Sciatic nerve (tissue), 2 donors: ENCODE measurements around the gene LY86. TPM values are rescaled to one million over a fixed set of nuclear protein-coding genes. Genes with fewer than 3 reads are reported as not detected.

ENCODE experiments used
- ATAC-seq: fragments of 200-7000 bp; cut with Tn5 transposase; one replicate; pipeline ENCODE4 v1.9.1; 2020; ENCODE audit warnings: mild to moderate bottlenecking, moderate library complexity
- DNase-seq: peaks from one replicate; pipeline ENCODE4 v3.0.0-alpha.2; 2020; ENCODE audit warnings: low spot score
- intact Hi-C: fragments of 100-400 bp; cut with DNase I; formaldehyde crosslinking; loops from one replicate; pipeline ENCODE4 v1.14.2; 2022
- total RNA-seq: library from RNA; stranded (reverse); fragmentation: NEBNext Ultra II Directional; extraction: Animal tissue kit (Norgen Biotek cat#: 25700); gene quantifications from one replicate; pipeline ENCODE4 v1.2.1, GENCODE V29; 2021
- donor health status: DM: no; HTN: no; CAD: no.
- donor health status: DM: no; HTN: no; CAD: no.

LY86 gene
- total RNA-seq, 1 donor from 2014 or later, result 4.1 TPM

- no peak for DNase-seq
- intact Hi-C loops, result no loop called here
- no peak for ATAC-seq
Measured at GRCh38 chr6:6569096-6569810, 19.3 kb upstream of the LY86 start.

GRCh38 chr6:6569811-6570164 lies 18.7 kb upstream of the LY86 start:
- intact Hi-C loops, result no loop called here
- DNase-seq (no peak), ATAC-seq (no peak)

- ATAC-seq (no peak), DNase-seq (no peak)
- intact Hi-C loops, result no loop called here
Measured at GRCh38 chr6:6570929-6571671, 17.4 kb upstream of the LY86 start.

GRCh38 chr6:6575143-6575542 lies 13.4 kb upstream of the LY86 start:
- intact Hi-C loops, result no loop called here
- DNase-seq (no peak), ATAC-seq (no peak)

GRCh38 chr6:6577735-6578134 lies 10.8 kb upstream of the LY86 start:
- ATAC-seq (no peak), DNase-seq (no peak)
- intact Hi-C loops, result no loop called here

GRCh38 chr6:6579281-6579680 lies 9.2 kb upstream of the LY86 start:
- DNase-seq, result no peak
- ATAC-seq, result no peak
- intact Hi-C loops, result no loop called here

- no peak for DNase-seq
- ATAC-seq, result no peak
- intact Hi-C loops, result no loop called here
Measured at GRCh38 chr6:6580225-6580856, 8.2 kb upstream of the LY86 start.

- DNase-seq (no peak), ATAC-seq (no peak)
- intact Hi-C loops, result no loop called here
Measured at GRCh38 chr6:6581054-6581453, 7.5 kb upstream of the LY86 start.

GRCh38 chr6:6582131-6582530 lies 6.4 kb upstream of the LY86 start:
- ATAC-seq (no peak), DNase-seq (no peak)
- intact Hi-C loops, result no loop called here

- intact Hi-C loops, result no loop called here
- ATAC-seq (no peak), DNase-seq (no peak)
Measured at GRCh38 chr6:6583836-6584235, 4.7 kb upstream of the LY86 start.

- intact Hi-C loops, result no loop called here
- no peak for ATAC-seq
Measured at GRCh38 chr6:6584310-6585002, 4.1 kb upstream of the LY86 start.

GRCh38 chr6:6585003-6585311 lies 3.6 kb upstream of the LY86 start:
- ATAC-seq (no peak), DNase-seq (no peak)
- intact Hi-C loops, result no loop called here

More at GRCh38 chr6:6584310-6585002, 4.1 kb upstream of the LY86 start:
- no peak for DNase-seq

GRCh38 chr6:6586167-6586566 lies 2.4 kb upstream of the LY86 start:
- ATAC-seq, result no peak
- no peak for DNase-seq
- intact Hi-C loops, result no loop called here

GRCh38 chr6:6586671-6587526 lies 1.6 kb upstream of the LY86 start:
- ATAC-seq, result no peak
- no peak for DNase-seq
- intact Hi-C loops, result no loop called here

GRCh38 chr6:6587696-6588063 lies 840 bp upstream of the LY86 start:
- ATAC-seq (no peak), DNase-seq (no peak)

GRCh38 chr6:6588924-6589709 lies 597 bp downstream of the LY86 start:
- intact Hi-C loops, result no loop called here
- ATAC-seq (no peak), DNase-seq (no peak)

More at GRCh38 chr6:6587696-6588063, 840 bp upstream of the LY86 start:
- intact Hi-C loops, result no loop called here

GRCh38 chr6:6590530-6590929 lies 2.0 kb downstream of the LY86 start:
- DNase-seq (no peak), ATAC-seq (no peak)
- intact Hi-C loops, result no loop called here

GRCh38 chr6:6591778-6592465 lies 3.4 kb downstream of the LY86 start:
- DNase-seq, result no peak
- peak; percentile 60 for ATAC-seq
- intact Hi-C loops, result no loop called here
